SK-N-SH treated with all-trans-retinoic acid at 6 μM for 48 hours (cell line): ENCODE measurements around the gene MYL6B.

ENCODE experiments used
- ATAC-seq: fragments of 200-7000 bp; cut with Tn5 transposase; 3 replicates; pipeline ENCODE4 v1.9.1; 2020; ENCODE audit warnings: mild to moderate bottlenecking, moderate library complexity
- ARNTL ChIP-seq: fragments of 450-650 bp; formaldehyde crosslinking; IDR thresholded peaks from 2 replicates; pipeline ENCODE4 v1.5.0; 2020; ENCODE audit warnings: low read depth, mild to moderate bottlenecking, moderate library complexity, borderline replicate concordance
- BACH2 ChIP-seq: fragments of 250-450 bp; sonication (Bioruptor Pico); IDR thresholded peaks from 2 replicates; pipeline ENCODE4 v1.9.0; 2021; ENCODE audit warnings: mild to moderate bottlenecking, borderline replicate concordance
- CREB5 ChIP-seq: fragments of 250-450 bp; sonication (Bioruptor Pico); IDR thresholded peaks from 2 replicates; pipeline ENCODE4 v1.5.1; 2020; ENCODE audit warnings: low read depth, mild to moderate bottlenecking, moderate library complexity
- CSDC2 ChIP-seq: fragments of 250-450 bp; sonication (Bioruptor Pico); IDR thresholded peaks from 2 replicates; pipeline ENCODE4 v1.5.0; 2020; ENCODE audit warnings: mild to moderate bottlenecking, moderate library complexity
- CSRNP3 ChIP-seq: fragments of 250-450 bp; sonication (Bioruptor Pico); IDR thresholded peaks from 2 replicates; pipeline ENCODE4 v1.5.1; 2021; ENCODE audit warnings: mild to moderate bottlenecking, moderate library complexity
- ESRRG ChIP-seq: fragments of 250-450 bp; sonication (Bioruptor Pico); IDR thresholded peaks from 2 replicates; pipeline ENCODE4 v1.6.1; 2021; ENCODE audit warnings: mild to moderate bottlenecking
- GLIS3 ChIP-seq: fragments of 250-450 bp; sonication (Bioruptor Pico); IDR thresholded peaks from 2 replicates; pipeline ENCODE4 v1.5.0; 2020; ENCODE audit warnings: mild to moderate bottlenecking, moderate library complexity
- ISL1 ChIP-seq: fragments of 250-450 bp; sonication (Bioruptor Pico); IDR thresholded peaks from 2 replicates; pipeline ENCODE4 v2.1.2; 2022; ENCODE audit warnings: mild to moderate bottlenecking, moderate library complexity
- OSR1 ChIP-seq: fragments of 250-450 bp; sonication (Bioruptor Pico); IDR thresholded peaks from 2 replicates; pipeline ENCODE4 v1.8.0; 2022; ENCODE audit warnings: moderate library complexity, mild to moderate bottlenecking, inconsistent platforms
- PATZ1 ChIP-seq: fragments of 250-450 bp; sonication (Bioruptor Pico); IDR thresholded peaks from 2 replicates; pipeline ENCODE4 v1.8.0; 2020; ENCODE audit warnings: mild to moderate bottlenecking, moderate library complexity, borderline replicate concordance
- POU6F1 ChIP-seq: fragments of 250-450 bp; sonication (Bioruptor Pico); IDR thresholded peaks from 2 replicates; pipeline ENCODE4 v1.8.0; 2021; ENCODE audit warnings: low read depth, mild to moderate bottlenecking, moderate library complexity, borderline replicate concordance
- RARB ChIP-seq: fragments of 250-450 bp; sonication (Bioruptor Pico); IDR thresholded peaks from 2 replicates; pipeline ENCODE4 v1.8.0; 2021; ENCODE audit warnings: mild to moderate bottlenecking, moderate library complexity
- SNAI2 ChIP-seq: fragments of 250-450 bp; sonication (Bioruptor Pico); IDR thresholded peaks from 2 replicates; pipeline ENCODE4 v1.5.0; 2020; ENCODE audit warnings: mild to moderate bottlenecking, moderate library complexity
- TCF4 ChIP-seq: fragments of 250-450 bp; sonication (Bioruptor Pico); IDR thresholded peaks from 2 replicates; pipeline ENCODE4 v1.8.0; 2021; ENCODE audit warnings: mild to moderate bottlenecking, moderate library complexity, borderline replicate concordance
- TOX ChIP-seq: fragments of 250-450 bp; sonication (Bioruptor Pico); IDR thresholded peaks from 2 replicates; pipeline ENCODE4 v1.8.0; 2021; ENCODE audit warnings: mild to moderate bottlenecking, moderate library complexity, borderline replicate concordance
- TSHZ2 ChIP-seq: fragments of 250-450 bp; sonication (Bioruptor Pico); IDR thresholded peaks from 2 replicates; pipeline ENCODE4 v1.5.0; 2020; ENCODE audit warnings: mild to moderate bottlenecking, moderate library complexity
- ZFP3 ChIP-seq: fragments of 250-450 bp; sonication (Bioruptor Pico); IDR thresholded peaks from 2 replicates; pipeline ENCODE4 v1.5.0; 2020; ENCODE audit warnings: mild to moderate bottlenecking, moderate library complexity
- ZFP30 ChIP-seq: fragments of 450-650 bp; formaldehyde crosslinking; IDR thresholded peaks from 2 replicates; pipeline ENCODE4 v1.5.0; 2022; ENCODE audit warnings: mild to moderate bottlenecking, moderate library complexity
- ZNF565 ChIP-seq: fragments of 450-650 bp; formaldehyde crosslinking; conservative IDR thresholded peaks from 2 replicates; pipeline ENCODE4 v1.5.0; 2020; ENCODE audit warnings: low read depth, mild to moderate bottlenecking, moderate library complexity
- ZNF70 ChIP-seq: fragments of 450-650 bp; formaldehyde crosslinking; IDR thresholded peaks from 2 replicates; pipeline ENCODE4 v1.5.0; 2020; ENCODE audit warnings: mild to moderate bottlenecking, moderate library complexity
- ZNF8 ChIP-seq: fragments of 450-650 bp; formaldehyde crosslinking; IDR thresholded peaks from 2 replicates; pipeline ENCODE4 v1.5.0; 2020; ENCODE audit warnings: mild to moderate bottlenecking, moderate library complexity

The MYL6B gene

GRCh38 chr12:56153678-56154065, 1.3 kb downstream of the MYL6B start:
- no peak for TF ChIP-seq CSRNP3 (CRISPR knock-in tag)
- no peak for TF ChIP-seq CREB5 (CRISPR knock-in tag)
- no peak for TF ChIP-seq PATZ1 (CRISPR knock-in tag)
- no peak for TF ChIP-seq OSR1
- no peak for TF ChIP-seq SNAI2 (CRISPR knock-in tag)
- no peak for TF ChIP-seq CSDC2 (CRISPR knock-in tag)
- TF ChIP-seq ZNF565: no peak
- no peak for TF ChIP-seq TCF4
- no peak for TF ChIP-seq GLIS3 (CRISPR knock-in tag)
- TF ChIP-seq TSHZ2 (CRISPR knock-in tag): no peak
- TF ChIP-seq ARNTL (CRISPR knock-in tag): no peak
- no peak for TF ChIP-seq ZFP30 (CRISPR knock-in tag)
- no peak for TF ChIP-seq BACH2 (CRISPR knock-in tag)
- no peak for TF ChIP-seq ESRRG (CRISPR knock-in tag)
- TF ChIP-seq ZNF70 (CRISPR knock-in tag): no peak
- TF ChIP-seq ZFP3 (CRISPR knock-in tag): no peak
- no peak for TF ChIP-seq TOX (CRISPR knock-in tag)
- no peak for TF ChIP-seq ISL1 (CRISPR knock-in tag)
- TF ChIP-seq POU6F1 (CRISPR knock-in tag): no peak
- ATAC-seq: no peak

- no peak for TF ChIP-seq RARB (CRISPR knock-in tag)
- no peak for TF ChIP-seq ESRRG (CRISPR knock-in tag)
- no peak for TF ChIP-seq TOX (CRISPR knock-in tag)
- no peak for TF ChIP-seq PATZ1 (CRISPR knock-in tag)
- TF ChIP-seq ZNF8: no peak
- no peak for TF ChIP-seq POU6F1 (CRISPR knock-in tag)
- no peak for TF ChIP-seq CREB5 (CRISPR knock-in tag)
- TF ChIP-seq ARNTL (CRISPR knock-in tag): no peak
- no peak for TF ChIP-seq TCF4
- ATAC-seq: no peak
These were observed 1.9 kb downstream of the MYL6B start for GRCh38 chr12:56154246-56154771.
